Forelimb muscle (tissue), 1 donor: ENCODE results near the gene NUP160. TPM values are rescaled to one million over a fixed set of nuclear protein-coding genes. Genes with fewer than 3 reads are reported as not detected.
"Not testable (repeated sequence)": the region's sequence is repeated elsewhere in the genome, so short reads cannot be mapped to it uniquely, and the experiment has no call there.

ENCODE experiments used
- DNase-seq: peaks from one replicate; pipeline ENCODE4 v3.0.0-alpha.2; 2013; ENCODE audit warnings: low read depth
- polyA plus RNA-seq: library from polyadenylated mRNA; unstranded; fragments of 120-200 nt; gene quantifications from one replicate; pipeline ENCODE4 v1.2.1, GENCODE V29; 2013; ENCODE audit not compliant: insufficient read length

Gene NUP160
- polyA plus RNA-seq, 1 donor = 29.1 TPM

DNA sequence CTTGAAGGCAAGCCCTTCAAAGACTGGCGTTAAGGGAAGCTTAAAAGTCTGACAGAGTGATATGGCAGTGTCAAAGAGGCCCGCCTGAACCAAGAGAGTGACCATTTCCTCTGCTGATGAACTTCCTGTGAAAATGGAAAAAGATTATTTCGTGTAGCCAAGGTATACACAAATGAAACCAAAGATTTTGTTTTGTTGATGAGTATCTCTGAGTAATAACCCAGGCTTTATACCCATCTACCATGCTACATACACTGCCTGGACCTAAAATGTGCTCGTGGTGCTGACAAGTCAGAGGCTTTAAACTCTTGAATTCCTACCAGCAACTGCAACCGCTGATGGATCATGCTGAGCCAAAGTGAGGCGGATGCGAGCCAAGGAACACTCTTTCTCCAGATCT lies 60.0 kb downstream of the NUP160 start:
- DNase-seq = no peak

GRCh38 chr11:47786373-47786772 lies 61.8 kb downstream of the NUP160 start:
- no peak for DNase-seq

GRCh38 chr11:47784785-47785381 lies 63.3 kb downstream of the NUP160 start:
- DNase-seq = no peak

DNA sequence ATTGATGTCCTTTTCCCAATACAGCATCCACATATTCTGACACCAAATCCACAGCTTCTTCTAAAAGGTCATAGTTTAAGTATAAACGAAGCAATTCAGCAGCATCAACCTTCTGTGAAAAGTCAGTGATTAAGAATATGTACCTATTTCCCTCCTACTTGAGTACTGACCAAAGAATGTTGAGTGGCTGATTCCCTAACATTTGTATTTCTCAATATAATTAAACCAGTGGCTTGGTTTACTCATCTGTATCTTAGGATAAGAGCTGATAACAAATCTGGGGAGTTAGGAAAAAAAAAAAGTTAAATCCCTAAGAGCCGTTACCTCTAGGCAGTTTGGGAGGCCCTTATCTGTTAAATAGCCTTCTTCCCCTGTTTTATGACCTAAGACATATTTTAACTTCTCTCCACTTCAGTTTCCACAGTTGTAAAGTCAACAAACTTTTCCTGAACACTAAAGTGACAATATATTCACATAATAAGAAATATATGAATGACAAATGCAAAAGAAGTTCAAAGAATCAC lies 65.0 kb downstream of the NUP160 start:
- DNase-seq = no peak

DNA sequence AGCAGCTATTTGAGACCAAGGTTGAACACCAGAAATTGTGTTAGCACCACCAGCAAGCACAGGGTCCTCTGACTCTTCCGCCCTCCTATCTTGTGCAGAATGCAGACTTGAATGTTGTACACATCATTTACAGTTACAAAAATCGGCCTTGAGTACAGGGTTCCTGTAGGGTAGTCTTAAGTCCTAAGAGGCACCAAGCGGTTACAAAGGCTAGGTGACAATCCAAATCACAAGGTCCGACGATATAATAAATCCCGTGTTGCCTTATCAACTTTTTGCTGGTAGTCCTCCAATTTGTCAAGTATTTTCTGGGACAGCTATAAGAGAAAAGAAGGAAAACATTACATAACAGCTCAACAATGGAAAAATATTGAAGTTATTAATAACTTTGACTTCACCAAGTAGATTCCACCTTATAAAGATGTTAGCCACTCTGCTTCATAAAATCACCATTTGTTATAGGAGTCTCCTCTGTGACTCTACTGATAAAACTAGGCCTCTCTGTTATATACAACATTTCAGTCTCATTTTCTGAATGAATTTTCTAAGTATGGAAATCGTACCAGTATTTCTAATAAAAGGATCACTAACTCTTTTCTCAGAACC lies 69.2 kb downstream of the NUP160 start:
- no peak for DNase-seq

DNA sequence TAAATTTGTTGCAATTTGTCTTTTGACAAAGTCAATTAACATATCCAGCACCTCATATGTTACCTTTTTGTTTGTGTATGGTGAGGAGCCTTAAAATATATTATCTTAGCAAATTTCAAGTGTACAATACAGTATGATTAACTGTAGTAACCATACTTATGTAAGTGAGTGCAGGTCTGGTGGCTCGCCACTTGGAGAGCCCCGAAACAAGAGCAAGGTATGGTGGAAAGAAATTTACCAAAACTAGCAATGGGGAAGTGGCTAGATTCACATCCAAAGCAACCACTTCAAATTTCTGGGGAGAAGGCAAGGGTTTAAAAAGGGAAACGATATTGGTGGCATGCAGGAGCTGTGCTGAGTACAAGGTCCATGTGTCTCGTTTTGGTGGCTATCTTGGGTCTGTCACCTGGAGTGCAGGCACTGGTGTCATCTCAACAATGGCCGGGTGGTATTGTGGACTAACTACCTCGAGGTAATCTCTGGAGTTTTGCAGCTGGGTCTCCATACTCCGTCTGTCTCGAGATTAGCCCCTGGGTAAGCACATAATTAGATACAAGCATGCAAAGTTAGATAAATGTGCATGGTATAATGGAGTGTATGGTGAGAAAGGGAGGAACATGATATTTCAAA lies 72.8 kb downstream of the NUP160 start:
- no peak for DNase-seq

DNA sequence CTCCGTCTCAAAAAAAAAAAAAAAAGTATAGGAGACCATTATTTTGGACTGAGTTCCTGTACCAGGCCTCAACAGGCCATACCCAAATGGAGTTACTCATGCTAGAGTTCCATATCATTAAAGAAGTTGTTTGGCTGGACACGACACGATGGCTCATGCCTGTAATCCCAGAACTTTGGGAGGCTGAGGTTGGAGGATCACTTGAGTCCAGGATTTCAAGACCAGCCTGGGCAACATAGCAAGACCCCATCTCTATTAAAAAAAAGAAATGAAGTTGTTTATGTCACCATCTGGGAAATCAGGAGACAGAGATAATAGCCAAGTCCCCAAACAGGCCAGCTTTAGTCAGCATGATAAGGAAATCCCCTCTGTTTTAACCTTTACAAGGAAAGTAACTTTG lies 74.3 kb downstream of the NUP160 start:
- DNase-seq = no peak

DNA sequence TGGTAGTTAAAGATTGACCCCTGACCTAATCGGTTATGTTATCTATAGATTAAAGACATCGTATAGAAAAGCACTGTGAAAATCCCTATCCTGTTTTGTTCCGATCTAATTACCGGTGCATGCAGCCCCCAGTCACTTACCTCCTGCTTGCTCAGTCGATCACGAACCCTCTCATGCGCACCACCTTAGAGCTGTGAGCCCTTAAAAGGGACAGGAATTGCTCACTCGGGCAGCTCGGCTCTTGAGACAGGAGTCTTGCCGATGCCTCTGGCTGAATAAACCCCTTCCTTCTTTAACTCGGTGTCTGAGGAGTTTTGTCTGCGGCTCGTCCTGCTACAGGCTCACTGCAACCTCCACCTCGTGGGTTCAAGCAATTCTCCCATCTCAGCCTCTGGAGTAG lies 78.6 kb downstream of the NUP160 start:
- DNase-seq = not testable (repeated sequence)

GRCh38 chr11:47768101-47768612 lies 80.0 kb downstream of the NUP160 start:
- DNase-seq = no peak

GRCh38 chr11:47766509-47767227 lies 81.5 kb downstream of the NUP160 start:
- DNase-seq = peak; percentile 53

GRCh38 chr11:47765086-47765485 lies 83.1 kb downstream of the NUP160 start:
- no peak for DNase-seq

- DNase-seq = not testable (repeated sequence)
Measured at GRCh38 chr11:47759291-47759690, 88.9 kb downstream of the NUP160 start.

- no peak for DNase-seq
Measured at GRCh38 chr11:47756208-47756607, 91.9 kb downstream of the NUP160 start.

GRCh38 chr11:47750725-47751124 lies 97.4 kb downstream of the NUP160 start:
- DNase-seq = no peak

DNA sequence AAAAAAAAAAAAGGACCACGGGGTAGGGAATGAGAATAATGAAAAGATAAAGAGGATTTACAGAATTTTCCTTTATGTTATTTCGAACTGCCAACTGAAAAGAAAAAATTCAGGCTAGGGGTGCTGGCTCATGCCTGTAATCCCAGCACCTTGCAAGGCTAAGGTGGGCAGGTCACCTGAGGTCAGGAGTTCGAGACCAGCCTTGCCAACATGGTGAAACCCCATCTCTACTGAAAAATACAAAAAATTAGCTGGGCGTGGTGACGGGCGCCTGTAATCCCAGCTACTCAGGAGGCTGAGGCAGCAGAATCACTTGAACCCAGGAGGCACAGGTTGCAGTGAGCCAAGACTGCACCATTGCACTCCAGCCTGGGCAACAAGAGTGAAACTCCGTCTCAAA lies 105.7 kb downstream of the NUP160 start:
- DNase-seq = not testable (repeated sequence)

DNA sequence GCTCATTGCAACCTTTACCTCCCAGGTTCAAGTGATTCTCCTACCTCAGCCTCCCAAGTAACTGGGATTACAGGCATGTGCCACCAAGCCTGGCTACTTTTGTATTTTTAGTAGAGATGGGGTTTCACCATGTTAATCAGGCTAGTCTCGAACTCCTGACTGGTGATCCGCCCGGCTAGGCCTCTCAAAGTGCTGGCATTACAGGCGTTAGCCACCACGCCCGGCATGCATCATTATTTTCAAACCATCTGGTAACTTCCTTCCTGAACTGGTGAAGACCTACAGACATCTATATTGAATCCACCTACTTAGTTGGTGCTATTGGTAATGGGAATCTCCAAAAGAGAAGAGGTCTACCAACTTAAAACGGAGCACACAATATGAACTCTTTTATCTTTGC lies 110.3 kb downstream of the NUP160 start:
- not testable (repeated sequence) for DNase-seq

- no peak for DNase-seq
Measured at GRCh38 chr11:47732271-47732670, 115.9 kb downstream of the NUP160 start.

- DNase-seq = no peak
Measured at GRCh38 chr11:47731475-47731874, 116.7 kb downstream of the NUP160 start.
